ENCODE measurements around the gene ARHGAP10. TPM values are rescaled to one million over a fixed set of nuclear protein-coding genes. Genes with fewer than 3 reads are reported as not detected.

ARHGAP10 gene
- total and polyA plus RNA-seq, 12 donors, result 33.9 to 71.1 (median 60.7) TPM

DNA sequence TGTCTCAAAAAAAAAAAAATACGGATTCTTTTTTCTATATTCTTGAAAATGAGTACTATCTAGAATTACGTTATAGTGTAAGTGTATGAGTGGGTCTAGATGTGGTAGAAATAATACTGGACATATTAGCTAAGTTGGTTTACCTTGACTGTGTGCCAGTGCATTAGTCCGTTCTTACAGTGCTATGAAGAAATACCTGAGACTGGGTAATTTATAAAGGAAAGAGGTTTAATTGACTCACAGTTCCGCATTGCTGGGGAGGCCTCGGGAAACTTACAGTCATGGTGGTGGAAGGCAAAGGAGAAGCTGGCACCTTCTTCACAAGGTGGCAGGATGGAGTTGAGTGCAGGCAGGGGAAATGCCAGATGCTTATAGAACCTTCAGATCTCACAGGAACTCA, 92.4 kb downstream of the ARHGAP10 start:
- intact Hi-C loops (cut with DNase I), result loop anchor here in 1 of 10 donors (5.0 kb wide), 1 partner anchor 37 kb away; no protein-coding TSS in a partner anchor
- Histone ChIP-seq H3K9me3 (no peaks in the 10 kb centered on the region), H3K36me3 (peaks cover 0 to 18% (median 4%) of the 10 kb centered on the region in 9 donors), H3K27ac (peak overlapping the region in 4 of 10 donors; percentile 66 to 93 (median 86)), H3K4me1 (peaks cover 8 to 85% (median 59%) of the 10 kb centered on the region in 9 donors), H3K27me3 (no peaks in the 10 kb centered on the region), H3K4me3 (no peak overlapping the region)
- TF ChIP-seq, protein P1, sequence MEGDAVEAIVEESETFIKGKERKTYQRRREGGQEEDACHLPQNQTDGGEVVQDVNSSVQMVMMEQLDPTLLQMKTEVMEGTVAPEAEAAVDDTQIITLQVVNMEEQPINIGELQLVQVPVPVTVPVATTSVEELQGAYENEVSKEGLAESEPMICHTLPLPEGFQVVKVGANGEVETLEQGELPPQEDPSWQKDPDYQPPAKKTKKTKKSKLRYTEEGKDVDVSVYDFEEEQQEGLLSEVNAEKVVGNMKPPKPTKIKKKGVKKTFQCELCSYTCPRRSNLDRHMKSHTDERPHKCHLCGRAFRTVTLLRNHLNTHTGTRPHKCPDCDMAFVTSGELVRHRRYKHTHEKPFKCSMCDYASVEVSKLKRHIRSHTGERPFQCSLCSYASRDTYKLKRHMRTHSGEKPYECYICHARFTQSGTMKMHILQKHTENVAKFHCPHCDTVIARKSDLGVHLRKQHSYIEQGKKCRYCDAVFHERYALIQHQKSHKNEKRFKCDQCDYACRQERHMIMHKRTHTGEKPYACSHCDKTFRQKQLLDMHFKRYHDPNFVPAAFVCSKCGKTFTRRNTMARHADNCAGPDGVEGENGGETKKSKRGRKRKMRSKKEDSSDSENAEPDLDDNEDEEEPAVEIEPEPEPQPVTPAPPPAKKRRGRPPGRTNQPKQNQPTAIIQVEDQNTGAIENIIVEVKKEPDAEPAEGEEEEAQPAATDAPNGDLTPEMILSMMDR (IDR thresholded peaks at IDR 0.05), result no peak
- DNase-seq (no peak), ATAC-seq (no peak)
- WGBS, 2 donors, result 94 to 97% methylated on average over 5 of the region's 5 CpGs

GRCh38 chr4:147824884-147825283, 93.0 kb downstream of the ARHGAP10 start:
- Histone ChIP-seq H3K4me3 (no peak overlapping the region), H3K9me3 (no peaks in the 10 kb centered on the region), H3K4me1 (peaks cover 10 to 85% (median 64%) of the 10 kb centered on the region in 9 donors), H3K27ac (peak overlapping the region in 6 of 10 donors; percentile 66 to 93 (median 80)), H3K27me3 (no peaks in the 10 kb centered on the region), H3K36me3 (peaks cover 0 to 18% (median 4%) of the 10 kb centered on the region in 9 donors)
- intact Hi-C loops (cut with DNase I), result loop anchor here in 2 of 10 donors (5.0 kb wide), 3 partner anchors 38 to 93 kb away; partner anchors contain the start of gene ARHGAP10 (in 2 of the 2)
- TF ChIP-seq, protein P1 (IDR thresholded peaks at IDR 0.05), result no peak
- DNase-seq (no peak), ATAC-seq (no peak)
- 93 to 94% methylated on average over 4 of the region's 4 CpGs for WGBS, 2 donors

DNA sequence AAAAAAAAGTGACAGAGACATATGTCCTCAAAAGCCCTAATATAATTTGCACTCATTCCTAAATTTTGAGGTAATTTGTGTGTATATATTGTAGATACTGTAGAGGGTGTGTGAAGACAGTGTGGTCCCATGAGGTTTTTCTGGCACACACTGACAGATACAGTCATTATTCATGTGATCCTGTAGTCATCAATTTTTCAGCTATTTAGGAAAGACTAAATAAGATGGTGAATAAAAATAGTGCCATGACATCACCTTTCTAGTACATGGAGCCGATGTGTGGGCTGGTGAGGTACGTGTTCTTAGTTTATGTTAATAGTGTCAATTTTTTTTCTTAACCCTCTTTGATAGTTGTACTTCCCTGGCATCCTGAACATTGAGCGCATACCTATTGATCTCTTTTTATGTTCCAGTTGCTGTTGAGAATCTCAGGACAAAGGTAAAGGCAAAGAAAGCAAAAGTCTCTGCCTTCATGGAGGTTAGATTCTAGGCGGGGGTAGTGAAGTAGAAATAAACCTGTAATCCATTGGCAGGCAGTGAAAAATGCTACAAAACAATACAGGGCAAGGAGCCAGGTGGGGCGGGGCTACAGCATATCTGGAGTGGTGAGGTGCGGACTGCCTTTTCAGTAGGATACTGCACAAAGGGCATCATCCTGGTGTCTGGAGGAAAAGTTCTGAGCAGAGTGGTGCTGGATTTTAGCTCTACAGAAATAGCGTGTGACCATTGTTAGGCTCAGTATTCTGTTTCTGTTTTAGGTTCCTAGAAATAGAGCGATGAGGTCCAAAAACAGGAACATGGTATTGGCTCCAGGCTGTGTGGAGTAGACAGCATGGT, 93.8 kb downstream of the ARHGAP10 start:
- no peaks in the 10 kb centered on the region for H3K27me3 ChIP-seq
- H3K4me3 ChIP-seq, result no peak overlapping the region
- no peaks in the 10 kb centered on the region for H3K9me3 ChIP-seq
- peak overlapping the region; percentile 57 to 93 (median 75) for H3K27ac ChIP-seq
- WGBS, 2 donors, result 31 to 35% methylated on average over 8 of the region's 8 CpGs
- H3K4me1 ChIP-seq, result peaks cover 13 to 91% (median 68%) of the 10 kb centered on the region in 9 donors
- peak; percentile 18 to 56 (median 42) for ATAC-seq
- peak; percentile 54 to 70 for DNase-seq
- intact Hi-C loops (cut with DNase I), result loop anchor here in 2 of 10 donors (5.0 kb wide), 2 partner anchors 48 to 93 kb away; partner anchors contain the start of gene ARHGAP10 (in 2 of the 2)
- TF ChIP-seq, protein P1 (IDR thresholded peaks at IDR 0.05), result no peak
- peaks cover 0 to 18% (median 4%) of the 10 kb centered on the region in 9 donors for H3K36me3 ChIP-seq

DNA sequence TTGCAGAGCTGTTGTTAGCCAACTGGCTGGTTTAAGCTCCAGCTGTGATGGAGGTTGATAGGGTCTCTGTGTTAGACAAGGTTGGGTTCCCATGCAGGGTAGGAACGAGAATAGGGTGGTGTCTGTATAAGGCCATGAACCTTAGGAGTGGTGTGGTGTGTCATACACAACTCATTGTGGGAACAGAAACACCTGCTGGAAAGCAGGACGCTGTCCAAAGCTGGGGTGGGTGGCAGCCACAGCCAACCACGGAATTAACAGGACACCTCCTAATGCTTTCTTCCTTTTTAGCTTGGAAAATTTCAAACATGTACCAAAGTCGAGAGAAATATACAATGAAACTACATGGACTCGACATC, 94.4 kb downstream of the ARHGAP10 start:
- H3K4me3 ChIP-seq, result no peak overlapping the region

More for the DNA sequence above, 94.4 kb downstream of the ARHGAP10 start:
- H3K9me3 ChIP-seq, result no peaks in the 10 kb centered on the region
- H3K36me3 ChIP-seq, result peaks cover 0 to 18% (median 4%) of the 10 kb centered on the region in 9 donors
- H3K27ac ChIP-seq, result peak overlapping the region; percentile 57 to 93 (median 75)
- no peaks in the 10 kb centered on the region for H3K27me3 ChIP-seq
- TF ChIP-seq, protein P1 (IDR thresholded peaks at IDR 0.05), result no peak
- H3K4me1 ChIP-seq, result peaks cover 19 to 91% (median 68%) of the 10 kb centered on the region in 9 donors
- ATAC-seq (peak in 5 of 8 donors; percentile 6 to 29 (median 18)), DNase-seq (no peak)
- 62 to 69% methylated on average over 5 of the region's 5 CpGs for WGBS, 2 donors
- intact Hi-C loops (cut with DNase I), result loop anchor here in 2 of 10 donors (5.0 kb wide), 2 partner anchors 49 to 94 kb away; partner anchors contain the start of gene ARHGAP10 (in 2 of the 2)
